HEK293 (cell line): ENCODE data around the gene ULBP2.

Experiments used
- CTCF ChIA-PET: fragments of 350-600 bp; formaldehyde crosslinking; extraction: SDS; loops from one replicate; lab custom pipeline; 2021; ENCODE audit warnings: antibody characterized with exemption; lab: Yijun Ruan, JAX
- POLR2A ChIA-PET: fragments of 300-600 bp; formaldehyde crosslinking; extraction: SDS; loops from one replicate; lab custom pipeline; 2020; ENCODE audit warnings: antibody characterized with exemption, inconsistent platforms; lab: Yijun Ruan, JAX
- H3K27ac ChIP-seq: fragments of 200-500 bp; sonication (Bioruptor generic); 2 replicates; pipeline ENCODE4 v1.5.1; 2014; ENCODE audit warnings: low read depth, low read length, control low read depth, inconsistent platforms; ENCODE audit errors: extremely low read depth
- H3K36me3 ChIP-seq, 2 experiments: fragments of 200-500 bp in 1 of 2; sonication (Bioruptor generic) in 1 of 2; 1 replicate in 1 of 2; 2 replicates in 1 of 2; pipeline ENCODE4 v1.5.1; 2014 to 2017; ENCODE audit warnings: inconsistent platforms in 2 of 2, low read length in 2 of 2; ENCODE audit not compliant: control insufficient read depth in 2 of 2, insufficient read depth in 1 of 2
- H3K4me1 ChIP-seq: fragments of 200-500 bp; sonication (Bioruptor generic); 2 replicates; pipeline ENCODE4 v1.5.1; 2014; ENCODE audit warnings: mild to moderate bottlenecking, low read length, inconsistent platforms; ENCODE audit not compliant: control insufficient read depth, insufficient read depth
- H3K4me3 ChIP-seq: 2 replicates; pipeline ENCODE4 v1.5.1; 2011; ENCODE audit warnings: low read depth, mild to moderate bottlenecking, control low read depth, low read length, moderate library complexity
- H3K9me3 ChIP-seq: fragments of 200-500 bp; sonication (Bioruptor generic); 2 replicates; pipeline ENCODE4 v1.5.1; 2014; ENCODE audit warnings: low read depth, low read length, inconsistent platforms; ENCODE audit not compliant: control insufficient read depth, insufficient read depth
- CTCF ChIP-seq: fragments of 450-650 bp; formaldehyde crosslinking; IDR thresholded peaks from 2 replicates; pipeline ENCODE4 v1.5.1; 2016; ENCODE audit warnings: missing biosample characterization, missing genetic modification characterization
- HIC1 ChIP-seq: fragments of 450-650 bp; formaldehyde crosslinking; IDR thresholded peaks from 2 replicates; pipeline ENCODE4 v1.5.1; 2016; ENCODE audit warnings: missing biosample characterization, missing genetic modification characterization
- ZBTB17 ChIP-seq: fragments of 450-650 bp; formaldehyde crosslinking; IDR thresholded peaks from 2 replicates; pipeline ENCODE4 v1.5.1; 2016; ENCODE audit warnings: missing biosample characterization, missing genetic modification characterization
- ZBTB20 ChIP-seq: fragments of 450-650 bp; formaldehyde crosslinking; IDR thresholded peaks from 2 replicates; pipeline ENCODE4 v1.5.1; 2016; ENCODE audit warnings: missing biosample characterization, missing genetic modification characterization
- ZBTB8A ChIP-seq: fragments of 450-650 bp; formaldehyde crosslinking; IDR thresholded peaks from 2 replicates; pipeline ENCODE4 v1.5.1; 2016; ENCODE audit warnings: missing biosample characterization, missing genetic modification characterization
- ZFHX2 ChIP-seq: fragments of 450-650 bp; formaldehyde crosslinking; conservative IDR thresholded peaks from 2 replicates; pipeline ENCODE4 v1.5.1; 2016; ENCODE audit warnings: missing biosample characterization, missing genetic modification characterization
- ZNF223 ChIP-seq: fragments of 450-650 bp; formaldehyde crosslinking; IDR thresholded peaks from 2 replicates; pipeline ENCODE4 v1.5.1; 2016; ENCODE audit warnings: missing biosample characterization, missing genetic modification characterization
- ZNF266 ChIP-seq: fragments of 450-650 bp; formaldehyde crosslinking; IDR thresholded peaks from 2 replicates; pipeline ENCODE4 v1.5.1; 2016; ENCODE audit warnings: missing biosample characterization, missing genetic modification characterization, low read depth
- ZNF280C ChIP-seq: fragments of 450-650 bp; formaldehyde crosslinking; IDR thresholded peaks from 2 replicates; pipeline ENCODE4 v1.5.1; 2016; ENCODE audit warnings: missing biosample characterization, missing genetic modification characterization
- ZNF335 ChIP-seq: fragments of 450-650 bp; formaldehyde crosslinking; conservative IDR thresholded peaks from 2 replicates; pipeline ENCODE4 v1.5.1; 2016; ENCODE audit warnings: missing biosample characterization, missing genetic modification characterization
- ZNF341 ChIP-seq: fragments of 450-650 bp; formaldehyde crosslinking; IDR thresholded peaks from 2 replicates; pipeline ENCODE4; 2016; ENCODE audit warnings: low read depth, missing biosample characterization, missing genetic modification characterization
- ZNF501 ChIP-seq: fragments of 450-650 bp; formaldehyde crosslinking; IDR thresholded peaks from 2 replicates; pipeline ENCODE4 v1.5.1; 2016; ENCODE audit warnings: missing biosample characterization, missing genetic modification characterization
- TF ChIP-seq, protein P1 (sequence below): fragments of 450-650 bp; formaldehyde crosslinking; IDR thresholded peaks from 2 replicates; pipeline ENCODE4 v1.5.1; 2016; ENCODE audit warnings: missing biosample characterization, missing genetic modification characterization

ULBP2 gene

GRCh38 chr6:149941583-149942460 lies at the start of gene ULBP2 (continued):
- TF ChIP-seq ZNF341 (tag by site-specific recombination) (peak; percentile 99), ZBTB8A (tag by site-specific recombination) (peak; percentile 99), ZNF223 (tag by site-specific recombination) (no peak), ZNF501 (tag by site-specific recombination) (peak; percentile 56; the same call in 1 of the 2 replicates)
- TF ChIP-seq, all 188 proteins: peak for 40

- ChIA-PET CTCF (interaction anchor here (0.6 to 1.8 kb wide), 4 partner anchors 9 to 185 kb away, joined by 3 to 8 read pairs (median 4); no protein-coding TSS in a partner anchor), POLR2A (no interaction called here)
- H3K9me3 ChIP-seq, result no peaks in the 10 kb centered on the region
- no peak overlapping the region for H3K27ac ChIP-seq
- no peak overlapping the region for H3K4me3 ChIP-seq
- no peaks in the 10 kb centered on the region for H3K36me3 ChIP-seq
- peaks cover 9% of the 10 kb centered on the region for H3K4me1 ChIP-seq
- TF ChIP-seq ZFHX2 (tag by site-specific recombination), result peak; percentile 29
- TF ChIP-seq CTCF, result 0 out of 2 replicates have a peak, but pooled peaks have one; percentile 28
- no peak for TF ChIP-seq ZBTB20 (tag by site-specific recombination)
- no peak for TF ChIP-seq ZNF266
- TF ChIP-seq, protein P1, sequence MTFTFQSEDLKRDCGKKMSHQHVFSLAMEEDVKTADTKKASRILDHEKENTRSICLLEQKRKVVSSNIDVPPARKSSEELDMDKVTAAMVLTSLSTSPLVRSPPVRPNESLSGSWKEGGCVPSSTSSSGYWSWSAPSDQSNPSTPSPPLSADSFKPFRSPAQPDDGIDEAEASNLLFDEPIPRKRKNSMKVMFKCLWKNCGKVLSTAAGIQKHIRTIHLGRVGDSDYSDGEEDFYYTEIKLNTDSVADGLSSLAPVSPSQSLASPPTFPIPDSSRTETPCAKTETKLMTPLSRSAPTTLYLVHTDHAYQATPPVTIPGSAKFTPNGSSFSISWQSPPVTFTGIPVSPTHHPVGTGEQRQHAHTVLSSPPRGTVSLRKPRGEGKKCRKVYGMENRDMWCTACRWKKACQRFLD (tag by site-specific recombination), result no peak
These were observed 46.7 kb upstream of the ULBP2 start for GRCh38 chr6:149895048-149895590.

DNA sequence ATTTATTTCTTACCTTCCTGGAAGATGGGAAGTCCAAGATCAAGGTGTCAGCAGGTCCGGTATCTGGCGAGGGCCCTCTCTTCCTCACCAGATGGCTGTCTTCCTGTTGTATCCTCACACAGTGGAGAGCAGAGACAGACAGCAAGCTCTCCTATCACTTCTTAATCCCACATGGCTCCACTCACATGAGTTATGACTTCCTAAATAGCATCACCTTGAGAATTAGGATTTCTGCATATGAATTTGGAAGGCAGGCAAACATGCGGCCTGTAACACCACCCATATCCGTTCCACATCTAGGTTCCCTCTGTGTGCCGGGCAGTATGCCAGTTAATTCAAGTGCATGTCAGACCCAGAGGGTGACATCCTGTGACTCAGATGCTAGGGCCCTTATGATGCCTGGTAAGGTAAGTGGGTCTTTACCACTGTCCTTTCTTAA lies 46.0 kb upstream of the ULBP2 start:
- no peaks in the 10 kb centered on the region for H3K9me3 ChIP-seq
- TF ChIP-seq ZNF280C (tag by site-specific recombination) (no peak), ZNF335 (tag by site-specific recombination) (0 out of 2 replicates have a peak, but pooled peaks have one; percentile 23), ZBTB17 (tag by site-specific recombination) (peak; percentile 22; the same call in 1 of the 2 replicates), HIC1 (tag by site-specific recombination) (0 out of 2 replicates have a peak, but pooled peaks have one; percentile 15)
- no peak overlapping the region for H3K27ac ChIP-seq
- ChIA-PET CTCF (interaction anchor here (0.7 to 1.8 kb wide), 4 partner anchors 8 to 61 kb away, joined by 3 to 8 read pairs (median 4); no protein-coding TSS in a partner anchor), POLR2A (interaction anchor here (1.0 kb wide), 1 partner anchor 27 kb away, joined by 3 read pairs; the partner anchor contains the start of gene RAET1G)
- H3K4me3 ChIP-seq, result no peak overlapping the region
- H3K4me1 ChIP-seq, result peaks cover 9% of the 10 kb centered on the region
- no peaks in the 10 kb centered on the region for H3K36me3 ChIP-seq
